Lower lobe of right lung (tissue), 2 donors: Measurements from ENCODE around the gene LRRC70. TPM values are rescaled to one million over a fixed set of nuclear protein-coding genes. Genes with fewer than 3 reads are reported as not detected.

Source experiments
- ATAC-seq, 2 donors: fragments of 200-7000 bp; cut with Tn5 transposase; one replicate each; pipeline ENCODE4 v1.9.1; 2020 to 2022; ENCODE audit warnings: mild to moderate bottlenecking in 2 of 2, moderate library complexity in 2 of 2
- DNase-seq: peaks from one replicate; pipeline ENCODE4 v3.0.0-alpha.2; 2020
- H3K27ac ChIP-seq: fragments of 200-600 bp; one replicate; pipeline ENCODE4 v1.8.0; 2022
- H3K27me3 ChIP-seq: fragments of 200-600 bp; one replicate; pipeline ENCODE4 v1.8.0; 2022; ENCODE audit warnings: low read depth
- H3K36me3 ChIP-seq: fragments of 200-600 bp; one replicate; pipeline ENCODE4 v1.8.0; 2022; ENCODE audit warnings: mild to moderate bottlenecking
- H3K4me1 ChIP-seq: fragments of 200-600 bp; one replicate; pipeline ENCODE4 v1.8.0; 2022
- H3K4me3 ChIP-seq: fragments of 200-600 bp; one replicate; pipeline ENCODE4 v1.8.0; 2022; ENCODE audit warnings: mild to moderate bottlenecking
- H3K9me3 ChIP-seq: fragments of 200-600 bp; one replicate; pipeline ENCODE4 v1.8.0; 2022
- CTCF ChIP-seq: fragments of 200-600 bp; IDR thresholded peaks from one replicate; pipeline ENCODE4 v1.8.0; 2022; ENCODE audit warnings: antibody characterized with exemption, mild to moderate bottlenecking
- intact Hi-C: fragments of 100-400 bp; cut with DNase I; formaldehyde crosslinking; loops from one replicate; pipeline ENCODE4 v1.11.0; 2022
- total RNA-seq: library from RNA; stranded (reverse); fragmentation: NEBNext Ultra II Directional; extraction: Animal tissue kit (Norgen Biotek cat#: 25700); gene quantifications from one replicate; pipeline ENCODE4 v1.2.1, GENCODE V29; 2021
- donor health status: DM: no; HTN: yes; CAD: no; lungs with severe emphysema.

LRRC70 gene
- total RNA-seq, 1 donor from 2014 or later: 1.1 TPM

DNA sequence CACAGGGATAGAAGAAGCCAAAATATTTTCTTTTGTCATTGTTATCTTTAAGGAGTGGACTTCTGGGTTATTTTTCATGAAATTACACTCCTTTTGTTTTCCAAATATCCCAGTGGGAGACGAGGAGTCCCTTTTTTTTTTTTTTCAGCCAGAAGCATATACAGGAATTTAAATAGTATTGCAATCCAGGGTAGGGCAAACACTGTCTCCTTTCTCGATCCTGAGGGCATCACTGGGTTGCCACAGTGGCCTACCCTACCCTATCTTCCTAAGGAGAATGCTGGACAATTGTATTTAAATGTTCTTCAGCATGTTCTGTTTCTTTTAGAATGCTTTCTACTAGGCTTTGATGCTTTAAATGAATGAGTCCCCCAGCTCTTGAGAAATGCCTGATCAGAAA lies 47.9 kb downstream of the LRRC70 start:
- no peak for TF ChIP-seq CTCF
- no peak for ATAC-seq
- intact Hi-C loops: no loop called here

DNA sequence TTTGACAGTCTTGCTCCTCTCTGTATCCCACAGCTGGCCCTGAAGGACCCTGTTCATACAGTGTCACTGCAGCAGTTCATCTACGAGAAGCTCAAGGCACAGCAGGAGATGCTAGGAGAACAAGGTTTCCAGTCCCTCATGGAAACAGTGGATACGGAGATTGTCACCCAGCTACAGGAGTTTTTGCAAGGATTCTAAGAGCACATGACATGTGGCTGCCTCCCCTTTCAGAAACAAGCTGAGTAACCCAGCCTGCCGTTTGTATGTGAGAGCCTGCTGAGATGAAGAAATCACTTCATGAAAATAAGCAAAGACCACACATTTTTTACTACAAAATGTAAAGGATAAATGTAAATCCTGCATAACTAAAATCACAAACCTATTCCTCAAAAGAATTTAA lies 48.5 kb downstream of the LRRC70 start:
- Histone ChIP-seq H3K4me3 (no peak overlapping the region), H3K27me3 (no peaks in the 10 kb centered on the region), H3K4me1 (no peaks in the 10 kb centered on the region), H3K27ac (no peak overlapping the region), H3K36me3 (peaks cover 22% of the 10 kb centered on the region), H3K9me3 (no peaks in the 10 kb centered on the region)
- ATAC-seq: no peak
- TF ChIP-seq CTCF: no peak
- DNase-seq: no peak
- intact Hi-C loops: no loop called here

More for the DNA sequence above, 47.9 kb downstream of the LRRC70 start:
- H3K27ac ChIP-seq: no peak overlapping the region
- H3K4me1 ChIP-seq: no peaks in the 10 kb centered on the region
- H3K4me3 ChIP-seq: no peak overlapping the region
- H3K36me3 ChIP-seq: peaks cover 22% of the 10 kb centered on the region
- no peaks in the 10 kb centered on the region for H3K9me3 ChIP-seq
- H3K27me3 ChIP-seq: no peaks in the 10 kb centered on the region
- no peak for DNase-seq

GRCh38 chr5:62627901-62628300 lies 49.3 kb downstream of the LRRC70 start:
- H3K36me3 ChIP-seq: peaks cover 22% of the 10 kb centered on the region
- H3K4me3 ChIP-seq: no peak overlapping the region

More at GRCh38 chr5:62627901-62628300, 49.3 kb downstream of the LRRC70 start:
- H3K9me3 ChIP-seq: no peaks in the 10 kb centered on the region
- no peak for ATAC-seq
- TF ChIP-seq CTCF: no peak
- H3K27ac ChIP-seq: no peak overlapping the region
- no peak for DNase-seq
- H3K4me1 ChIP-seq: no peaks in the 10 kb centered on the region
- intact Hi-C loops: no loop called here
- H3K27me3 ChIP-seq: no peaks in the 10 kb centered on the region

Other genes starting within 250 kb of the LRRC70 start
- gene DIMT1, start 174.9 kb upstream of the LRRC70 start, total RNA-seq: 19.3 TPM
- gene IPO11, start 166.1 kb upstream of the LRRC70 start, total RNA-seq: 30.4 TPM